Neural progenitor cell (in vitro differentiated cells): ENCODE measurements around the gene WDSUB1. TPM values are rescaled to one million over a fixed set of nuclear protein-coding genes. Genes with fewer than 3 reads are reported as not detected.

Experiments
- DNase-seq: peaks from one replicate; pipeline ENCODE4 v3.0.0-alpha.2; 2016; ENCODE audit warnings: low spot score
- H2AFZ ChIP-seq: fragments of 200-600 bp; sonication (generic); replicated peaks from 2 replicates; pipeline ENCODE4 v1.6.1; 2016; ENCODE audit warnings: antibody characterized with exemption
- H3F3A ChIP-seq: fragments of 200-600 bp; sonication (generic); 2 replicates; pipeline ENCODE4 v1.6.1; 2016; ENCODE audit warnings: antibody characterized with exemption, low read depth
- H3K27ac ChIP-seq: fragments of 200-600 bp; sonication (generic); 2 replicates; pipeline ENCODE4 v1.5.1; 2016; ENCODE audit warnings: mild to moderate bottlenecking
- H3K27me3 ChIP-seq: fragments of 200-600 bp; sonication (generic); 2 replicates; pipeline ENCODE4 v1.6.1; 2016; ENCODE audit warnings: mild to moderate bottlenecking, moderate library complexity
- H3K36me3 ChIP-seq: fragments of 200-600 bp; sonication (generic); 2 replicates; pipeline ENCODE4 v1.5.1; 2016
- H3K4me1 ChIP-seq: fragments of 200-600 bp; sonication (generic); 2 replicates; pipeline ENCODE4 v1.6.1; 2016; ENCODE audit warnings: mixed run types
- H3K4me2 ChIP-seq: fragments of 200-600 bp; sonication (generic); 2 replicates; pipeline ENCODE4 v1.6.1; 2016
- H3K4me3 ChIP-seq: fragments of 200-600 bp; sonication (generic); 2 replicates; pipeline ENCODE4 v1.5.1; 2016
- H3K79me2 ChIP-seq: fragments of 200-600 bp; sonication (generic); 2 replicates; pipeline ENCODE4 v1.6.1; 2016; ENCODE audit warnings: low read depth
- H3K9ac ChIP-seq: fragments of 200-600 bp; sonication (generic); 2 replicates; pipeline ENCODE4 v1.6.1; 2016
- H3K9me3 ChIP-seq: fragments of 200-600 bp; sonication (generic); 2 replicates; pipeline ENCODE4 v1.5.1; 2016; ENCODE audit warnings: low read depth
- H4K20me1 ChIP-seq: fragments of 200-600 bp; sonication (generic); 2 replicates; pipeline ENCODE4 v1.6.1; 2016; ENCODE audit warnings: low read depth
- H3K27ac Mint-ChIP-seq: 3 replicates; pipeline ENCODE4 v1.8.0; 2021; ENCODE audit warnings: mixed read lengths
- H3K27me3 Mint-ChIP-seq: 2 replicates; pipeline ENCODE4 v1.8.0; 2022; ENCODE audit warnings: low read depth, mild to moderate bottlenecking, inconsistent platforms, moderate library complexity, mixed read lengths; ENCODE audit not compliant: insufficient read depth
- H3K36me3 Mint-ChIP-seq: 3 replicates; pipeline ENCODE4 v1.8.0; 2021; ENCODE audit warnings: mixed read lengths
- H3K4me1 Mint-ChIP-seq: 3 replicates; pipeline ENCODE4 v1.8.0; 2021; ENCODE audit warnings: mixed read lengths
- H3K4me3 Mint-ChIP-seq: 3 replicates; pipeline ENCODE4 v1.8.0; 2021; ENCODE audit warnings: mild to moderate bottlenecking, moderate library complexity, mixed read lengths
- H3K9me3 Mint-ChIP-seq: 3 replicates; pipeline ENCODE4 v1.8.0; 2020; ENCODE audit warnings: mixed read lengths
- CTCF ChIP-seq: fragments of 200-600 bp; sonication (generic); IDR thresholded peaks from 2 replicates; pipeline ENCODE4 v1.5.1; 2017; ENCODE audit warnings: antibody characterized with exemption, mild to moderate bottlenecking
- EZH2 ChIP-seq: fragments of 200-600 bp; sonication (generic); IDR thresholded peaks from 2 replicates; pipeline ENCODE4 v1.6.1; 2017; ENCODE audit warnings: antibody characterized with exemption, mild to moderate bottlenecking, moderate library complexity
- EZH2phosphoT487 ChIP-seq: fragments of 200-600 bp; sonication (generic); IDR thresholded peaks from 2 replicates; pipeline ENCODE4 v1.6.1; 2017; ENCODE audit warnings: antibody characterized with exemption
- total RNA-seq: library from RNA; depleted of rRNA; stranded (reverse); fragments of >200 nt; gene quantifications from 2 replicates; pipeline ENCODE4 v1.2.3, GENCODE V29; 2015; ENCODE audit warnings: low replicate concordance

WDSUB1 gene
- total RNA-seq, 1 donor from 2014 or later = 5.2 TPM

DNA sequence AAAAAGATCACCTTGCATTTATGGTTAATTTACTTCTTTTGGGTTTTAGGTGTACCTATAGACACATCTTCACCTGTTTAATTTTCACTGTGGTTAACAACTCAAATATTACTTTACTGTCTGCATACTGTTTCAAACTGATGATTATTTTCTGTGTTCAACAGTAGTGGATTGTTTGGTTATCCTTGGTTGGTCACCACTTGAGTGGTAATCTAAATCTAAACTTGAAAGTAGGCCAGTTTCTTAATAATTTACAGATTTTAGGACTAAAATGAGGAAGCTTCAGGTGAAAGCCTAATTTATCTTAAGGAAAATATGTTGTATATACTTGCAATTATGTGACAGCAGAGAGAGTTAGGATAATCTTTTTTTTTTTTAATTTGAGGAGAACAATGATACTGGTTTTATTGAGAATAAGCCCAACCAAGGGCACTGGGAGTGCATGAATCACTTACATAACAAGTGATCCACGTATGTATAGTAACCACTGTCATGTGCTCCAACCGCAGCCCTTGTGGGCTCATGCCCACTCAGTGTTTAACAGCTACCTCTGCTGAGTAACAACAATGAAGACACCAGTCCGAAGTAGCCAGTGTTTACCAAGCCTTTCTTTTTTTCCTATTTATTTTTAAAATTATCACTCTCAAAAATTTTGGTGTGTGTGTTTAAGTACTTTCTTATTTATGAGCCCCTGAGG is 31.0 kb upstream of the WDSUB1 start:
- Histone ChIP-seq H3K27me3 (no peaks in the 10 kb centered on the region), H2AFZ (no peak overlapping the region), H3K36me3 (peaks cover 11% of the 10 kb centered on the region), H3K4me3 (no peak overlapping the region), H3K9me3 (no peaks in the 10 kb centered on the region), H3K9ac (no peak overlapping the region), H3K4me1 (no peaks in the 10 kb centered on the region), H3K27ac (no peak overlapping the region), H3F3A (no peaks in the 10 kb centered on the region), H4K20me1 (no peaks in the 10 kb centered on the region), H3K4me2 (no peak overlapping the region), H3K79me2 (no peaks in the 10 kb centered on the region)
- H3K36me3 Mint-ChIP-seq = peaks cover 58% of the 10 kb centered on the region
- H3K27me3 Mint-ChIP-seq = no peaks in the 10 kb centered on the region
- peaks cover 20% of the 10 kb centered on the region for H3K9me3 Mint-ChIP-seq
- H3K27ac Mint-ChIP-seq = no peak overlapping the region
- H3K4me3 Mint-ChIP-seq = no peak overlapping the region
- peaks cover 2% of the 10 kb centered on the region for H3K4me1 Mint-ChIP-seq
- DNase-seq = no peak
- no peak for TF ChIP-seq CTCF
- TF ChIP-seq EZH2phosphoT487 = no peak
- TF ChIP-seq EZH2 = no peak

- Histone ChIP-seq H3K4me2 (no peak overlapping the region), H3K27ac (no peak overlapping the region), H3K9me3 (no peaks in the 10 kb centered on the region), H3K9ac (no peak overlapping the region), H3K4me3 (no peak overlapping the region), H4K20me1 (no peaks in the 10 kb centered on the region), H3K79me2 (no peaks in the 10 kb centered on the region), H3K27me3 (no peaks in the 10 kb centered on the region), H3K4me1 (no peaks in the 10 kb centered on the region), H3F3A (no peaks in the 10 kb centered on the region), H2AFZ (no peak overlapping the region), H3K36me3 (no peaks in the 10 kb centered on the region)
- no peak for DNase-seq
- TF ChIP-seq CTCF = no peak
- no peak for TF ChIP-seq EZH2
- TF ChIP-seq EZH2phosphoT487 = no peak
- no peak overlapping the region for H3K27ac Mint-ChIP-seq
- H3K27me3 Mint-ChIP-seq = peaks cover 4% of the 10 kb centered on the region
- no peak overlapping the region for H3K4me3 Mint-ChIP-seq
- no peaks in the 10 kb centered on the region for H3K36me3 Mint-ChIP-seq
- no peaks in the 10 kb centered on the region for H3K4me1 Mint-ChIP-seq
- peaks cover 2% of the 10 kb centered on the region for H3K9me3 Mint-ChIP-seq
Measured at GRCh38 chr2:159307942-159308341, 21.4 kb upstream of the WDSUB1 start.

DNA sequence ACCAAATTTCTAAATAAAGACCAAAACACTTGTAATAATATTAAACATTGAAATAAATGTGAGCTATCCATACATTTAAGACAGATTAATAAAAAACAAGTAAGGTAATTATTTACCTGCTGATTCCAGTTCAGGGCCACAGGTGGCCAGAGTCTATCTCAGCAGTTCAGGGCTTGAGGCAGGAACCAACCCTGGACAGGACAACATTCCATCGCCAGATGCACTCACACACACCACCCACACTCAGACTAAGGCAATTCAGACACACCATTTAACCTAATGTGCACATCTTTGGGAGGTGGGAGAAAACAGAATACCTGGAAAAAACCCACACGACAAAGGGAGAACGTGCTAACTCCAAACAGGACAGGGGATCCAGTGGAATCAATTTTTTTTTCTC is 14.1 kb upstream of the WDSUB1 start:
- Histone ChIP-seq H3K27ac (no peak overlapping the region), H3K4me2 (no peak overlapping the region), H3K36me3 (no peaks in the 10 kb centered on the region), H3K9ac (no peak overlapping the region), H3K4me1 (no peaks in the 10 kb centered on the region), H3K4me3 (no peak overlapping the region), H3F3A (no peaks in the 10 kb centered on the region), H3K27me3 (no peaks in the 10 kb centered on the region), H3K79me2 (no peaks in the 10 kb centered on the region), H4K20me1 (no peaks in the 10 kb centered on the region), H2AFZ (no peak overlapping the region), H3K9me3 (no peaks in the 10 kb centered on the region)
- Mint-ChIP-seq H3K4me1 (no peaks in the 10 kb centered on the region), H3K27me3 (no peaks in the 10 kb centered on the region), H3K4me3 (no peak overlapping the region), H3K36me3 (peaks cover 3% of the 10 kb centered on the region), H3K9me3 (peaks cover 7% of the 10 kb centered on the region), H3K27ac (no peak overlapping the region)
- DNase-seq = no peak
- TF ChIP-seq EZH2phosphoT487 = no peak
- no peak for TF ChIP-seq CTCF
- no peak for TF ChIP-seq EZH2
